ENCODE measurements around the gene SEPTIN5. TPM values are rescaled to one million over a fixed set of nuclear protein-coding genes. Genes with fewer than 3 reads are reported as not detected.

Gene SEPTIN5
- total RNA-seq, 2 experiments from 2014 or later = 0.71 to 0.75 TPM

- CTCF ChIA-PET = no interaction called here
- ATAC-seq (ENCODE audit: poor library complexity) = no peak
- TF ChIP-seq CTCF (IDR thresholded peaks at IDR 0.05) = no peak
Observed at GRCh38 chr22:19707347-19708290, 6.7 kb upstream of the SEPTIN5 start.

GRCh38 chr22:19708321-19709011, 5.8 kb upstream of the SEPTIN5 start:
- no peaks in the 10 kb centered on the region for H3K9me3 Mint-ChIP-seq
- no peaks in the 10 kb centered on the region for H3K36me3 ChIP-seq (ENCODE audit: insufficient read depth, low read length)
- H3K27ac ChIP-seq (ENCODE audit: low read depth in 1 of 2, low read length in 2 of 2) = no peak overlapping the region
- DNase-seq (no peak), ATAC-seq (ENCODE audit: poor library complexity) (no peak)
- POLR2A ChIA-PET = no interaction called here
- H3K4me1 Mint-ChIP-seq (ENCODE audit: low read depth) = no peaks in the 10 kb centered on the region
- peaks cover 0 to 6% of the 10 kb centered on the region in 2 experiments for H3K9me3 ChIP-seq (ENCODE audit: control insufficient read depth in 1 of 2, insufficient read depth in 1 of 2, low read length in 2 of 2)
- H3K27me3 ChIP-seq (ENCODE audit: control insufficient read depth in 1 of 2, insufficient read depth in 2 of 2, low read length in 2 of 2) = peaks cover 4 to 9% of the 10 kb centered on the region in 2 experiments
- TF ChIP-seq CTCF (IDR thresholded peaks at IDR 0.05) = no peak
- intact Hi-C loops (cut with DNase I, micrococcal nuclease) = no loop called here
- no peaks in the 10 kb centered on the region for H3K4me1 ChIP-seq (ENCODE audit: insufficient read depth, low read length)
- CTCF ChIA-PET = no interaction called here
- H3K27me3 Mint-ChIP-seq = peaks cover 8% of the 10 kb centered on the region
- no peak overlapping the region for H3K4me3 ChIP-seq (ENCODE audit: low read length)
- H3K4me3 Mint-ChIP-seq = no peak overlapping the region
- H3K27ac Mint-ChIP-seq = no peak overlapping the region
- no peaks in the 10 kb centered on the region for H3K36me3 Mint-ChIP-seq (ENCODE audit: low read depth)

More at GRCh38 chr22:19707347-19708290, 6.7 kb upstream of the SEPTIN5 start:
- H3K27me3 Mint-ChIP-seq = peaks cover 8% of the 10 kb centered on the region
- H3K4me3 Mint-ChIP-seq = no peak overlapping the region
- peaks cover 0 to 6% of the 10 kb centered on the region in 2 experiments for H3K9me3 ChIP-seq (ENCODE audit: control insufficient read depth in 1 of 2, insufficient read depth in 1 of 2, low read length in 2 of 2)
- no peak overlapping the region for H3K4me3 ChIP-seq (ENCODE audit: low read length)
- no peak overlapping the region for H3K27ac ChIP-seq (ENCODE audit: low read depth in 1 of 2, low read length in 2 of 2)
- H3K36me3 Mint-ChIP-seq (ENCODE audit: low read depth) = no peaks in the 10 kb centered on the region
- H3K4me1 Mint-ChIP-seq (ENCODE audit: low read depth) = no peaks in the 10 kb centered on the region
- intact Hi-C loops (cut with DNase I, micrococcal nuclease) = no loop called here
- no peak overlapping the region for H3K27ac Mint-ChIP-seq
- DNase-seq = peak in 1 of 14 experiments; percentile 10
- H3K4me1 ChIP-seq (ENCODE audit: insufficient read depth, low read length) = no peaks in the 10 kb centered on the region
- peaks cover 0 to 5% of the 10 kb centered on the region in 2 experiments for H3K27me3 ChIP-seq (ENCODE audit: control insufficient read depth in 1 of 2, insufficient read depth in 2 of 2, low read length in 2 of 2)
- H3K9me3 Mint-ChIP-seq = no peaks in the 10 kb centered on the region
- POLR2A ChIA-PET = no interaction called here
- H3K36me3 ChIP-seq (ENCODE audit: insufficient read depth, low read length) = no peaks in the 10 kb centered on the region

- intact Hi-C loops (cut with DNase I, micrococcal nuclease) = no loop called here
- H3K4me1 Mint-ChIP-seq (ENCODE audit: low read depth) = no peaks in the 10 kb centered on the region
- Histone ChIP-seq H3K36me3 (ENCODE audit: insufficient read depth, low read length) (no peaks in the 10 kb centered on the region), H3K4me1 (ENCODE audit: insufficient read depth, low read length) (peaks cover 5% of the 10 kb centered on the region), H3K27me3 (ENCODE audit: control insufficient read depth in 1 of 2, insufficient read depth in 2 of 2, low read length in 2 of 2) (peaks cover 10 to 15% of the 10 kb centered on the region in 2 experiments), H3K27ac (ENCODE audit: low read depth in 1 of 2, low read length in 2 of 2) (no peak overlapping the region), H3K4me3 (ENCODE audit: low read length) (no peak overlapping the region), H3K9me3 (ENCODE audit: control insufficient read depth in 1 of 2, insufficient read depth in 1 of 2, low read length in 2 of 2) (peaks cover 0 to 6% of the 10 kb centered on the region in 2 experiments)
- ATAC-seq (ENCODE audit: poor library complexity) (no peak), DNase-seq (no peak)
- TF ChIP-seq CTCF (IDR thresholded peaks at IDR 0.05) = no peak
- POLR2A ChIA-PET = no interaction called here
- H3K36me3 Mint-ChIP-seq (ENCODE audit: low read depth) = no peaks in the 10 kb centered on the region
- CTCF ChIA-PET = no interaction called here
- no peak overlapping the region for H3K4me3 Mint-ChIP-seq
- no peaks in the 10 kb centered on the region for H3K9me3 Mint-ChIP-seq
- H3K27ac Mint-ChIP-seq = no peak overlapping the region
- H3K27me3 Mint-ChIP-seq = peaks cover 13% of the 10 kb centered on the region
Observed at GRCh38 chr22:19709063-19709769, 5.1 kb upstream of the SEPTIN5 start.

All from CD4-positive, alpha-beta T cell (primary cell).